HepG2 (cell line): ENCODE results near the gene FBXO11. TPM values are rescaled to one million over a fixed set of nuclear protein-coding genes. Genes with fewer than 3 reads are reported as not detected.

Source experiments
- DNMT3B ChIP-seq: conservative IDR thresholded peaks from 2 replicates; pipeline ENCODE4 v1.6.1; 2016; ENCODE audit warnings: missing biosample characterization, control low read depth
- EHMT2 ChIP-seq: fragments of 200-600 bp; sonication (generic); IDR thresholded peaks from 2 replicates; pipeline ENCODE4 v1.7.0; 2017; ENCODE audit warnings: antibody characterized with exemption, low read depth, low read length, borderline replicate concordance
- IKZF1 ChIP-seq: fragments of 450-650 bp; IDR thresholded peaks from 2 replicates; pipeline ENCODE4 v1.7.1; 2016
- KLF12 ChIP-seq: sonication (generic); formaldehyde crosslinking; IDR thresholded peaks from 2 replicates; pipeline ENCODE4 v1.4.0; 2020; ENCODE audit warnings: missing genetic modification reagents, borderline replicate concordance
- LBX2 ChIP-seq: sonication (generic); formaldehyde crosslinking; IDR thresholded peaks from 2 replicates; pipeline ENCODE4 v1.5.0; 2020; ENCODE audit warnings: missing genetic modification reagents, mild to moderate bottlenecking, borderline replicate concordance
- MLLT10 ChIP-seq: sonication (generic); formaldehyde crosslinking; IDR thresholded peaks from 2 replicates; pipeline ENCODE4 v1.4.0; 2020; ENCODE audit warnings: missing genetic modification reagents
- MYPOP ChIP-seq: sonication (generic); formaldehyde crosslinking; IDR thresholded peaks from 2 replicates; pipeline ENCODE4 v1.8.1; 2023; ENCODE audit warnings: mild to moderate bottlenecking, moderate library complexity, missing genetic modification reagents
- NAIF1 ChIP-seq: sonication (generic); formaldehyde crosslinking; IDR thresholded peaks from 2 replicates; pipeline ENCODE4 v1.5.0; 2020; ENCODE audit warnings: mild to moderate bottlenecking, missing genetic modification reagents, borderline replicate concordance
- TARDBP ChIP-seq: sonication (generic); formaldehyde crosslinking; IDR thresholded peaks from 2 replicates; pipeline ENCODE4 v1.8.0; 2022; ENCODE audit warnings: mild to moderate bottlenecking, missing genetic modification reagents
- YY1 ChIP-seq: IDR thresholded peaks from 2 replicates; pipeline ENCODE4 v1.6.1; 2011; ENCODE audit warnings: low read length, low read depth, moderate library complexity, mild to moderate bottlenecking; ENCODE audit not compliant: insufficient read depth, insufficient replicate concordance
- ZBED4 ChIP-seq: sonication (generic); formaldehyde crosslinking; IDR thresholded peaks from 2 replicates; pipeline ENCODE4 v1.4.0; 2020; ENCODE audit warnings: missing genetic modification reagents, borderline replicate concordance
- ZBTB7A ChIP-seq: sonication (generic); formaldehyde crosslinking; IDR thresholded peaks from 2 replicates; pipeline ENCODE4 v1.8.0; 2022; ENCODE audit warnings: mild to moderate bottlenecking, missing genetic modification reagents
- ZBTB7B ChIP-seq: sonication (generic); formaldehyde crosslinking; IDR thresholded peaks from 2 replicates; pipeline ENCODE4 v1.4.0; 2020; ENCODE audit warnings: missing genetic modification reagents
- ZFP36L1 ChIP-seq: sonication (generic); formaldehyde crosslinking; IDR thresholded peaks from 2 replicates; pipeline ENCODE4 v1.8.0; 2022; ENCODE audit warnings: mild to moderate bottlenecking, missing genetic modification reagents, moderate library complexity
- ZNF138 ChIP-seq: sonication (generic); formaldehyde crosslinking; IDR thresholded peaks from 2 replicates; pipeline ENCODE4 v1.5.0; 2020; ENCODE audit warnings: mild to moderate bottlenecking, low read depth, missing genetic modification reagents
- ZNF143 ChIP-seq: sonication (generic); formaldehyde crosslinking; IDR thresholded peaks from 2 replicates; pipeline ENCODE4 v1.4.0; 2020; ENCODE audit warnings: missing genetic modification reagents
- ZNF337 ChIP-seq: sonication (generic); formaldehyde crosslinking; IDR thresholded peaks from 2 replicates; pipeline ENCODE4 v1.5.1; 2020; ENCODE audit warnings: missing genetic modification reagents, low read depth, mild to moderate bottlenecking, borderline replicate concordance
- ZNF563 ChIP-seq: sonication (generic); formaldehyde crosslinking; IDR thresholded peaks from 2 replicates; pipeline ENCODE4 v1.8.0; 2022; ENCODE audit warnings: mild to moderate bottlenecking, moderate library complexity, missing genetic modification reagents
- ZNF775 ChIP-seq: sonication (generic); formaldehyde crosslinking; IDR thresholded peaks from 2 replicates; pipeline ENCODE4 v1.4.0; 2020; ENCODE audit warnings: missing genetic modification reagents, mild to moderate bottlenecking, moderate library complexity, borderline replicate concordance
- ZSCAN12 ChIP-seq: sonication (generic); formaldehyde crosslinking; IDR thresholded peaks from 2 replicates; pipeline ENCODE4 v1.9.0; 2021; ENCODE audit warnings: mild to moderate bottlenecking, missing genetic modification reagents
- ZSCAN31 ChIP-seq: sonication (generic); formaldehyde crosslinking; IDR thresholded peaks from 2 replicates; pipeline ENCODE4 v1.5.0; 2020; ENCODE audit warnings: low read depth, mild to moderate bottlenecking, missing genetic modification reagents
- ZSCAN9 ChIP-seq: IDR thresholded peaks from 2 replicates; pipeline ENCODE4 v1.6.1; 2016; ENCODE audit warnings: borderline replicate concordance
- polyA plus RNA-seq, 8 experiments: library from polyadenylated mRNA; depleted of rRNA in 3 of 8; stranded (reverse) in 7 of 8; unstranded in 1 of 8; fragments of >200 nt; fragmentation: Illumina TruSeq in 4 of 8; extraction: Trizol in 4 of 8; gene quantifications; 2 replicates each; pipeline versions ENCODE4 v1.2.1 to v1.2.3, GENCODE V29; 2011 to 2016; ENCODE audit warnings: low read depth in 4 of 8, missing spikeins in 1 of 8, mixed read lengths in 1 of 8; ENCODE audit not compliant: insufficient read depth in 1 of 8
- total RNA-seq, 5 experiments: library from RNA; depleted of rRNA; stranded (reverse); fragments of >200 nt; fragmentation: Illumina TruSeq; extraction: Trizol; gene quantifications; 2 replicates each; pipeline ENCODE4 v1.2.3, GENCODE V29; 2016; ENCODE audit warnings: low read depth in 1 of 5
- TF ChIP-seq, protein P1 (sequence below): sonication (generic); formaldehyde crosslinking; IDR thresholded peaks from 2 replicates; pipeline ENCODE4 v1.8.0; 2022; ENCODE audit warnings: mild to moderate bottlenecking, missing genetic modification reagents; ENCODE audit not compliant: insufficient replicate concordance

The FBXO11 gene
- total and polyA plus RNA-seq, 2 of the 13 experiments (the other 11 are each of a cell fraction or from before 2014, with no cell fraction given), result 27.9 to 47.6 TPM

GRCh38 chr2:47783486-47784351, 122.6 kb downstream of the FBXO11 start (continued):
- no peak for TF ChIP-seq MYPOP (CRISPR knock-in tag)
- TF ChIP-seq ZNF143 (CRISPR knock-in tag), result no peak
- TF ChIP-seq IKZF1, result no peak
- TF ChIP-seq ZNF775 (CRISPR knock-in tag), result no peak
- TF ChIP-seq ZSCAN31 (CRISPR knock-in tag), result 0 out of 2 replicates have a peak, but pooled peaks have one; percentile 11
- TF ChIP-seq YY1, result no peak
- TF ChIP-seq ZSCAN12, result no peak
- no peak for TF ChIP-seq ZSCAN9 (CRISPR knock-in tag)
- no peak for TF ChIP-seq ZNF563
- TF ChIP-seq NAIF1, result 0 out of 2 replicates have a peak, but pooled peaks have one; percentile 23
- TF ChIP-seq MLLT10, result no peak
- 0 out of 2 replicates have a peak, but pooled peaks have one; percentile 20 for TF ChIP-seq TARDBP
- no peak for TF ChIP-seq ZBTB7A (CRISPR knock-in tag)
- no peak for TF ChIP-seq EHMT2
- TF ChIP-seq KLF12 (CRISPR knock-in tag), result no peak
- TF ChIP-seq ZBTB7B (CRISPR knock-in tag), result 0 out of 2 replicates have a peak, but pooled peaks have one; percentile 22
- TF ChIP-seq ZNF138 (CRISPR knock-in tag), result no peak
- TF ChIP-seq LBX2 (CRISPR knock-in tag), result no peak
- TF ChIP-seq ZBED4 (CRISPR knock-in tag), result no peak
- no peak for TF ChIP-seq ZNF337 (CRISPR knock-in tag)
- TF ChIP-seq ZFP36L1 (CRISPR knock-in tag), result no peak
- TF ChIP-seq, protein P1, sequence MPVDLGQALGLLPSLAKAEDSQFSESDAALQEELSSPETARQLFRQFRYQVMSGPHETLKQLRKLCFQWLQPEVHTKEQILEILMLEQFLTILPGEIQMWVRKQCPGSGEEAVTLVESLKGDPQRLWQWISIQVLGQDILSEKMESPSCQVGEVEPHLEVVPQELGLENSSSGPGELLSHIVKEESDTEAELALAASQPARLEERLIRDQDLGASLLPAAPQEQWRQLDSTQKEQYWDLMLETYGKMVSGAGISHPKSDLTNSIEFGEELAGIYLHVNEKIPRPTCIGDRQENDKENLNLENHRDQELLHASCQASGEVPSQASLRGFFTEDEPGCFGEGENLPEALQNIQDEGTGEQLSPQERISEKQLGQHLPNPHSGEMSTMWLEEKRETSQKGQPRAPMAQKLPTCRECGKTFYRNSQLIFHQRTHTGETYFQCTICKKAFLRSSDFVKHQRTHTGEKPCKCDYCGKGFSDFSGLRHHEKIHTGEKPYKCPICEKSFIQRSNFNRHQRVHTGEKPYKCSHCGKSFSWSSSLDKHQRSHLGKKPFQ (CRISPR knock-in tag), result no peak
- no peak for TF ChIP-seq DNMT3B (CRISPR knock-in tag)
